ENCODE measurements around the gene ADAMTS7. TPM values are rescaled to one million over a fixed set of nuclear protein-coding genes. Genes with fewer than 3 reads are reported as not detected.
"Not testable (repeated sequence)": the region's sequence is repeated elsewhere in the genome, so short reads cannot be mapped to it uniquely, and the experiment has no call there.

The ADAMTS7 gene
- total and polyA plus RNA-seq, 2 of the 8 experiments (the other 6 are each of a cell fraction or from before 2014, with no cell fraction given), result 27.9 to 45.2 TPM

GRCh38 chr15:78764340-78765153 lies 46.7 kb downstream of the ADAMTS7 start:
- not testable (repeated sequence) for H2BK5ac ChIP-seq (ENCODE audit: low read depth, low read length); H3K23ac ChIP-seq (ENCODE audit: insufficient read length); H4K91ac ChIP-seq (replicated peaks; ENCODE audit: insufficient read length, low read length); H3K79me1 ChIP-seq (ENCODE audit: low read depth, low read length); H3K36me3 ChIP-seq (ENCODE audit: control insufficient read depth in 2 of 4, insufficient read depth in 4 of 4, low read length in 3 of 4); H3K79me2 ChIP-seq (ENCODE audit: control insufficient read depth in 1 of 2, insufficient read depth in 2 of 2, low read length in 2 of 2); H3K18ac ChIP-seq (ENCODE audit: extremely low read depth, low read length); H2BK120ac ChIP-seq (replicated peaks; ENCODE audit: low read depth, low read length); H2BK20ac ChIP-seq (ENCODE audit: low read length); H3K4me3 ChIP-seq (ENCODE audit: extremely low read depth in 1 of 4, insufficient read depth in 2 of 4, low read depth in 3 of 4, low read length in 4 of 4); H2BK12ac ChIP-seq (ENCODE audit: low read depth, low read length); H3K4ac ChIP-seq (replicated peaks; ENCODE audit: insufficient read length, low read depth, low read length); H4K20me1 ChIP-seq (replicated peaks in 1 of 2; ENCODE audit: control insufficient read depth in 1 of 2, insufficient read depth in 2 of 2, low read length in 2 of 2); H2AK5ac ChIP-seq (ENCODE audit: low read depth, low read length); H3K27ac ChIP-seq (ENCODE audit: low read depth, low read length); H3K56ac ChIP-seq (replicated peaks; ENCODE audit: insufficient read length, low read depth, low read length); H3K4me2 ChIP-seq (ENCODE audit: insufficient read depth in 1 of 2, low read depth in 2 of 2, low read length in 2 of 2); H4K5ac ChIP-seq (ENCODE audit: insufficient read length, low read depth, low read length); H2BK15ac ChIP-seq (ENCODE audit: low read length); FAIRE-seq; H4K8ac ChIP-seq (ENCODE audit: extremely low read depth, insufficient read depth, low read length); H3K14ac ChIP-seq (ENCODE audit: insufficient read length); H3K27me3 ChIP-seq (replicated peaks in 1 of 4; ENCODE audit: control insufficient read depth in 3 of 4, extremely low read depth in 1 of 4, insufficient read depth in 3 of 4, low read length in 3 of 4); H3K23me2 ChIP-seq (ENCODE audit: low read depth, low read length); H3K9me3 ChIP-seq (ENCODE audit: insufficient read depth in 2 of 2, low read depth in 1 of 2, low read length in 1 of 2); H3K9ac ChIP-seq (replicated peaks in 1 of 4; ENCODE audit: extremely low read depth in 1 of 4, low read depth in 3 of 4, low read length in 3 of 4); H2AFZ ChIP-seq (ENCODE audit: low read length)
- whole genome bisulfite sequencing, 2 experiments (ENCODE audit: extremely low coverage in 1 of 2, insufficient coverage in 1 of 2, insufficient read length in 1 of 2, insufficient replicate concordance in 2 of 2, low coverage in 1 of 2, low lambda C conversion rate in 2 of 2, missing lambda C conversion rate in 1 of 2), result 89% methylated on average over 25 of the region's 28 CpGs; no CpG with 5 or more reads in 1 of the 2 experiments
- ChIA-PET POLR2A (ENCODE audit: partially characterized antibody) (interaction anchor here (1.4 kb wide), 1 partner anchor 46 kb away, joined by 3 read pairs; no protein-coding TSS in a partner anchor), CTCF (ENCODE audit: partially characterized antibody) (interaction anchor here (0.7 to 3.3 kb wide), 10 partner anchors 9 to 145 kb away, joined by 3 to 18 read pairs (median 4); partner anchors contain the start of gene ADAMTS7)
- DNase-seq (ENCODE audit: low read depth in 1 of 2, low spot score in 2 of 2), result peak in 1 of 2 experiments; percentile 40
- peaks cover 0 to 14% (median 4%) of the 10 kb centered on the region in 4 experiments; a peak in 6 of 7 replicates for H3K4me1 ChIP-seq (replicated peaks in 1 of 4; ENCODE audit: control insufficient read depth in 3 of 4, insufficient read depth in 4 of 4, low read length in 3 of 4)

Measured in H1 (cell line).